GM18909 (cell line): ENCODE data around the gene EBF3.

Experiments used
- ATAC-seq: cut with Tn5 transposase; IDR thresholded peaks from one replicate; pipeline ENCODE4 v1.9.1; 2021; ENCODE audit warnings: mild to moderate bottlenecking; ENCODE audit not compliant: unreplicated experiment, poor library complexity

The EBF3 gene

GRCh38 chr10:129946859-129947258, 17.2 kb downstream of the EBF3 start:
- ATAC-seq, result no peak

GRCh38 chr10:129945941-129946760, 17.9 kb downstream of the EBF3 start:
- no peak for ATAC-seq

GRCh38 chr10:129945526-129945925, 18.5 kb downstream of the EBF3 start:
- ATAC-seq, result no peak

GRCh38 chr10:129945064-129945463, 19.0 kb downstream of the EBF3 start:
- ATAC-seq, result no peak

- no peak for ATAC-seq
These were observed 19.6 kb downstream of the EBF3 start for GRCh38 chr10:129944456-129944855.

GRCh38 chr10:129942936-129943715, 20.9 kb downstream of the EBF3 start:
- ATAC-seq, result no peak

GRCh38 chr10:129942391-129942790, 21.7 kb downstream of the EBF3 start:
- no peak for ATAC-seq

GRCh38 chr10:129942019-129942277, 22.1 kb downstream of the EBF3 start:
- ATAC-seq, result no peak

- ATAC-seq, result no peak
These were observed 22.7 kb downstream of the EBF3 start for GRCh38 chr10:129941199-129942018.

GRCh38 chr10:129940617-129941198, 23.4 kb downstream of the EBF3 start:
- ATAC-seq, result no peak

- no peak for ATAC-seq
These were observed 24.4 kb downstream of the EBF3 start for GRCh38 chr10:129939416-129940275.

GRCh38 chr10:129938460-129938859, 25.6 kb downstream of the EBF3 start:
- no peak for ATAC-seq

GRCh38 chr10:129937351-129937751, 26.7 kb downstream of the EBF3 start:
- no peak for ATAC-seq

- ATAC-seq, result no peak
These were observed 27.2 kb downstream of the EBF3 start for GRCh38 chr10:129936923-129937300.

GRCh38 chr10:129936266-129936922, 27.7 kb downstream of the EBF3 start:
- no peak for ATAC-seq

- no peak for ATAC-seq
These were observed 28.3 kb downstream of the EBF3 start for GRCh38 chr10:129935867-129936152.

GRCh38 chr10:129935102-129935866, 28.8 kb downstream of the EBF3 start:
- no peak for ATAC-seq

GRCh38 chr10:129934196-129934925, 29.7 kb downstream of the EBF3 start:
- no peak for ATAC-seq
